Esophagus squamous epithelium (tissue), 5 donors: ENCODE results near the gene POP7. TPM values are rescaled to one million over a fixed set of nuclear protein-coding genes. Genes with fewer than 3 reads are reported as not detected.

Experiments
- DNase-seq: peaks from one replicate; lab custom pipeline; 2025; lab: John Stamatoyannopoulos, UW
- H3K27ac ChIP-seq, 4 donors: fragments of 200-600 bp; sonication (generic); one replicate each; pipeline ENCODE4 v1.5.1; 2016 to 2019; ENCODE audit warnings: mild to moderate bottlenecking in 1 of 4
- H3K27me3 ChIP-seq, 4 donors: fragments of 200-600 bp; sonication (generic); 1 replicate in 3 of 4; 2 replicates in 1 of 4; pipeline versions ENCODE4 v1.5.1 to v1.6.0; 2017 to 2021; ENCODE audit warnings: antibody characterized with exemption in 1 of 4
- H3K36me3 ChIP-seq, 3 donors: fragments of 200-600 bp; sonication (generic); one replicate each; pipeline ENCODE4 v1.5.1; 2016 to 2019
- H3K4me1 ChIP-seq, 3 donors: fragments of 200-600 bp; sonication (generic); one replicate each; pipeline ENCODE4 v1.5.1; 2017 to 2019
- H3K4me3 ChIP-seq, 4 donors: fragments of 200-600 bp; sonication (generic); 1 replicate in 3 of 4; 2 replicates in 1 of 4; pipeline ENCODE4 v1.5.1; 2016 to 2019; ENCODE audit warnings: mild to moderate bottlenecking in 2 of 4, moderate library complexity in 1 of 4
- H3K9me3 ChIP-seq, 3 donors: fragments of 200-600 bp; sonication (generic); one replicate each; pipeline ENCODE4 v1.5.1; 2016 to 2019
- CTCF ChIP-seq, 6 experiments: fragments of 450-650 bp in 4 of 6; fragments of 200-600 bp in 2 of 6; sonication (generic) in 2 of 6; IDR thresholded peaks; one replicate each; pipeline ENCODE4 v1.5.1; 2016 to 2019; ENCODE audit warnings: antibody characterized with exemption in 6 of 6, mild to moderate bottlenecking in 4 of 6, moderate library complexity in 4 of 6
- POLR2A ChIP-seq, 4 donors: fragments of 450-650 bp; IDR thresholded peaks; one replicate each; pipeline ENCODE4 v1.6.1; 2017; ENCODE audit warnings: antibody characterized with exemption in 4 of 4, mild to moderate bottlenecking in 4 of 4, moderate library complexity in 3 of 4
- WGBS, 2 donors: methylation state at CpG; one replicate each; pipeline ENCODE4 v1.1.5; 2018; 5-methylcytosine and 5-hydroxymethylcytosine counted together
- intact Hi-C: fragments of 100-400 bp; cut with DNase I; formaldehyde crosslinking; loops from one replicate; pipeline ENCODE4 v1.15.0; 2022
- total RNA-seq, 4 donors: library from RNA; depleted of rRNA; stranded (reverse); fragments of >200 nt; gene quantifications; one replicate each; pipeline ENCODE4 v1.1.0, GENCODE V29; 2016
- donor health status: DM: yes; HTN: yes; CAD: no.

POP7 gene
- total RNA-seq, 4 donors from 2014 or later, result 28.0 to 36.7 (median 30.0) TPM

DNA sequence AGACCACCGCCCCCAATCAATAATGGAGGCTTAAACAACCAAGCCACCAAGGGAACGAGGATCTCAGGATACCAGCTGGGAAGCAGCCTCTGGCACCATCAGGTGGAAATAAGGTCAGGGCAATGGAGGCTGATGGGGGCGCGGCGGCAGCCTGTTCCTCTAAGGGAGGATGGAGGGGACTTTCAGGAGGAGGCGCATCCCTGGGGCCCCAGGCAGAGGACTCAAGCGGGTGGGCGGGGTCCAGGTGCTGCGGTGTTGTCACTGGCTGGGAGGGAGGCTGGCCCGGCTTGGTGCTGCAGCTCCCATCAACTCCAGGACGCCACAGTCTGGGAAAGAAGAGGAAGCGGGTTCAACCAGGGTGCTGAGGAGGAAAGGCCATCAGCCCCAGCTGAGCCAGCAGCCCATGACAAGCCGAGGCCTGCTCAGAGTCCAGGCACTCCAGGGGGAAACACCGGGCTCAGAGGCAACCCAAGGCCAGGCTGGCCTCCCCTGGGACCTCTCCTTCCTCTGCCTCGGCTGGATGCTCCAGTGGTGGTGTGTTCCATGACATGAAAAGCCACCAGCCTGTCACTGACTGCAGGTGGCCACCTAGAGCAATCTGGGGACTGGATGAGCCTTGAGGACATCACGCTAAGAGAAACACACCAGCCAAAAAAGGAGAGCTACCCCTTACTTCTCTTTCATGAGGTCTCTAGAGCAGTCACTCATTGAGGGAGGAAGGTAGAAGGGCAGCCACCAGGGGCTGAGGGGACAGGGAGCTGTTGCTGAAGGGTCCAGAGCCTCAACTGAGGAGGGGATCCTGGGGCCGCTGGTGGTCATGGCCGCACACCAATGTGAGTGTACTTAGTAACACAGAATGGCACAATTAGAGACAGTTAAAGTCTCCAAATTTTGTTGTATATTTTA lies 16.4 kb upstream of the POP7 start:
- 70 to 72% methylated on average over 10 to 18 of the region's 18 CpGs for WGBS, 2 donors
- DNase-seq, result no peak

GRCh38 chr7:100691676-100692577 lies 14.0 kb upstream of the POP7 start:
- intact Hi-C loops, result loop anchor here (5.0 to 10.0 kb wide), 2 partner anchors 130 to 217 kb away; partner anchors contain the start of gene TSC22D4
- H3K36me3 ChIP-seq, result peaks cover 12 to 33% (median 17%) of the 10 kb centered on the region in 3 donors
- no peak for DNase-seq
- peaks cover 21 to 65% (median 49%) of the 10 kb centered on the region in 3 donors for H3K4me1 ChIP-seq
- WGBS, 2 donors, result 26 to 29% methylated on average over 19 to 20 of the region's 28 CpGs
- peak; percentile 83 to 94 (median 92) for TF ChIP-seq CTCF (IDR thresholded peaks at IDR 0.05)
- no peak for TF ChIP-seq POLR2A (IDR thresholded peaks at IDR 0.05)
- H3K4me3 ChIP-seq, result peak overlapping the region in 3 of 4 donors; percentile 71 to 99 (median 99)
- H3K27ac ChIP-seq, result peak overlapping the region in 3 of 4 donors; percentile 26 to 72 (median 46)
- H3K9me3 ChIP-seq, result no peaks in the 10 kb centered on the region
- H3K27me3 ChIP-seq, result no peaks in the 10 kb centered on the region

More for the DNA sequence above, 16.4 kb upstream of the POP7 start:
- TF ChIP-seq POLR2A (IDR thresholded peaks at IDR 0.05), result no peak
- no peak for TF ChIP-seq CTCF (IDR thresholded peaks at IDR 0.05)
- Histone ChIP-seq H3K4me3 (no peak overlapping the region), H3K36me3 (peaks cover 33 to 57% (median 42%) of the 10 kb centered on the region in 3 donors), H3K27me3 (no peaks in the 10 kb centered on the region), H3K9me3 (no peaks in the 10 kb centered on the region), H3K4me1 (peaks cover 21 to 57% (median 42%) of the 10 kb centered on the region in 3 donors), H3K27ac (no peak overlapping the region)
- intact Hi-C loops, result loop anchor here (5.0 to 10.0 kb wide), 2 partner anchors 127 to 215 kb away; partner anchors contain the start of gene TSC22D4

DNA sequence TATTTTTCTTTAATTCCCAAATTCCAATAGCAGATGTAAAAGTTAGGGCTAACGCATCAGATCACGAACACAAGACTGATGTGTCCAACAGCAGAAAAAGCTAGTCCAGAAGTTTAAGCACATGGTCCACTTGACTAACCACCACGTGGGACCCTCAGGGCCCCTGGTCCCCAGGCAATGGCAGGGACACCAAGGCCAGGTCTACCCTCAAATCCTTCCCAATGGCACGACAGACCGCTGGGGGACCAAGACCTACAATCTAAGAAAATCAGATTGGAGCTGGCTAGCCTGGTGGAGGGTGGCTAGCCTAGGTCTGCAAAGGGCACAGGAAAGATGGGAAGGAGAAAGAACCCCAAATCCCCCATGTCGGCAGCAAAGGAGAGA lies 13.4 kb upstream of the POP7 start:
- Histone ChIP-seq H3K4me3 (peak overlapping the region in 3 of 4 donors; percentile 71 to 99 (median 99)), H3K27me3 (no peaks in the 10 kb centered on the region), H3K4me1 (peaks cover 21 to 65% (median 49%) of the 10 kb centered on the region in 3 donors), H3K9me3 (no peaks in the 10 kb centered on the region), H3K36me3 (peaks cover 5 to 26% (median 11%) of the 10 kb centered on the region in 3 donors), H3K27ac (peak overlapping the region in 2 of 4 donors; percentile 72 to 89)
- intact Hi-C loops, result loop anchor here (5.0 to 10.0 kb wide), 2 partner anchors 130 to 218 kb away; partner anchors contain the start of gene TSC22D4
- WGBS, 2 donors, result 38 to 57% methylated on average over 6 of the region's 6 CpGs
- TF ChIP-seq CTCF (IDR thresholded peaks at IDR 0.05), result no peak
- TF ChIP-seq POLR2A (IDR thresholded peaks at IDR 0.05), result no peak
- DNase-seq, result no peak

DNA sequence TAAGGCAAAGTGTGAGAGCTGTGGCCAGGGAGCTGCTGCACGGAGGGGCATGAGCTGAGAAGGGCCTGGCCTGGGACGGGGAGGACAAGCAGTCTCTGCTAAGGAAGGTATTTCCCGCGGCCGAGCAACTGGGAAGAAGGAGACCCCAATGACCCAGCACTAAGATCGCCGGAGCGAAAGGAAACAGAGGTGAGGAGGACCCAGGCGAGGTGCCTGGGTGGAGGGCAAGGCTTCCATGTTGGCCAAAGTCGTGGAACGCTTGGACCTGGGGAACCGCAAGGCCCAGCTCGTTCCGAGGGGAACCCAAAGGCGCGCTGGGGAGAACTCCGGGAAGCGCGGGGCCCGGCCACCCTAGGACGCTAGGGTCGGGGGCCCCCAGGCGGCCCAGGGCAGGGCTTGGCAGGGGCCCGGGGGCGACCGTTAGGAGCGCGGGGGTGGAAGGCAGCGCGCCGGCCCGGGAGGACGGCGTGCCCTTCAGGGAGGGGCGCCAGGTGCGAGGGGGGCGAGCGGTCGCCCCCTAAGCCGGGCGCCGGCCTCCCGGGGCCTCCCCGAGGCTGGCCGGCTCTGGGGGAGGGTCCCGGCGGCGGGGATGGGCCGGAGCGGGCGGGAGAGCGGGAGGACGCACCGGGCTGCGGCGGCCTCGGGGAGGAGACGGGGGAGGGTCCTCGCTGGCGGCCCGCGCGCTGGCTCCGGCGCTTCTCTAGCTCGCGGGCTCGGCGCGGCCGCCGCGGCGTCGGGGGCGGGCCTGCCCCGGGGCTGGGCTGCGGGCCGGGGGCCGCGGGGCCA lies 12.4 kb upstream of the POP7 start:
- TF ChIP-seq CTCF (IDR thresholded peaks at IDR 0.05) (no peak), POLR2A (IDR thresholded peaks at IDR 0.05) (no peak)
- no peak for DNase-seq
- Histone ChIP-seq H3K4me3 (peak overlapping the region; percentile 71 to 99 (median 89)), H3K4me1 (peaks cover 21 to 60% (median 41%) of the 10 kb centered on the region in 3 donors), H3K36me3 (peaks cover 0 to 17% (median 1%) of the 10 kb centered on the region in 3 donors), H3K27ac (peak overlapping the region; percentile 72 to 90 (median 88)), H3K27me3 (no peaks in the 10 kb centered on the region), H3K9me3 (no peaks in the 10 kb centered on the region)
- intact Hi-C loops, result loop anchor here (5.0 to 10.0 kb wide), 2 partner anchors 131 to 219 kb away; partner anchors contain the start of gene TSC22D4
- 0 to 1% methylated on average over 11 to 18 of the region's 81 CpGs for WGBS, 2 donors
